NCI-H2107 treated with DMSO at 0.1 percent for 48 hours (cell line): ENCODE data around the gene MRPL41.
A peak's percentile ranks its signal among the peaks of the same experiment; 100 is the strongest.
"Not testable (repeated sequence)": the region's sequence is repeated elsewhere in the genome, so short reads cannot be mapped to it uniquely, and the experiment has no call there.

Experiments used
- DNase-seq: peaks from one replicate; lab custom pipeline; 2025; ENCODE audit not compliant: unreplicated experiment; lab: John Stamatoyannopoulos, UW

MRPL41 gene

DNA sequence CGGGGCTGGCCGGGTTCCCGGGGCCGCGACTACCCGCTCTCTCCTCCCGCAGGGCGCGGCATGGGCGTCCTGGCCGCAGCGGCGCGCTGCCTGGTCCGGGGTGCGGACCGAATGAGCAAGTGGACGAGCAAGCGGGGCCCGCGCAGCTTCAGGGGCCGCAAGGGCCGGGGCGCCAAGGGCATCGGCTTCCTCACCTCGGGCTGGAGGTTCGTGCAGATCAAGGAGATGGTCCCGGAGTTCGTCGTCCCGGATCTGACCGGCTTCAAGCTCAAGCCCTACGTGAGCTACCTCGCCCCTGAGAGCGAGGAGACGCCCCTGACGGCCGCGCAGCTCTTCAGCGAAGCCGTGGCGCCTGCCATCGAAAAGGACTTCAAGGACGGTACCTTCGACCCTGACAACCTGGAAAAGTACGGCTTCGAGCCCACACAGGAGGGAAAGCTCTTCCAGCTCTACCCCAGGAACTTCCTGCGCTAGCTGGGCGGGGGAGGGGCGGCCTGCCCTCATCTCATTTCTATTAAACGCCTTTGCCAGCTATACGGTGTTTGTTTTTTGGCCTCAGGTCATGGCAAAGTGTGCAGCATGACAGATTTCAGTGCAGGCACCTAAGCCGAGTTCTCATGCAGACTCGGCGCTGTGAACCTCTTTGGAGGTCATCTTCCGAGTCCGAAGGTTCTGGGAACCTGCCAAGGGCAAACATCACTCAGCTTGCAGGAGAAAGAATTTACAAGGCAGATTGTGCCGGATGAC lies 516 bp downstream of the MRPL41 start:
- no peak for DNase-seq

DNA sequence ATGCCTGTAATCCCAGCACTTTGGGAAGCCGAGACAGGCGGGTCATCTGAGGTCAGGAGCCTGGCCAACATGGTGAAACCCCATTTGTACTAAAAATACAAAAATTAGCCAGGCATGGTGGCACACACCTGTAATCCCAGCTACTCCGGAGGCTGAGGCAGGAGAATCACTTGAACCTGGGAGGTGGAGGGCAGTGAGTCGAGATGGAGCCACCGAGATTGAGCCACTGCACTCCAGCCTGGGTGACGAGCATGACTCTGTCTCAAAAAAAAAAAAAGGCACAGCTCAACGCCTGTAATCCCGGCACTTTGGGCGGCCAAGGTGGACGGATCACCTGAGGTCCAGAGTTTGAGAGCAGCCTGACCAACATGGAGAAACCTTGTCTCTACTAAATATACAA lies 2.0 kb downstream of the MRPL41 start:
- DNase-seq: not testable (repeated sequence)

DNA sequence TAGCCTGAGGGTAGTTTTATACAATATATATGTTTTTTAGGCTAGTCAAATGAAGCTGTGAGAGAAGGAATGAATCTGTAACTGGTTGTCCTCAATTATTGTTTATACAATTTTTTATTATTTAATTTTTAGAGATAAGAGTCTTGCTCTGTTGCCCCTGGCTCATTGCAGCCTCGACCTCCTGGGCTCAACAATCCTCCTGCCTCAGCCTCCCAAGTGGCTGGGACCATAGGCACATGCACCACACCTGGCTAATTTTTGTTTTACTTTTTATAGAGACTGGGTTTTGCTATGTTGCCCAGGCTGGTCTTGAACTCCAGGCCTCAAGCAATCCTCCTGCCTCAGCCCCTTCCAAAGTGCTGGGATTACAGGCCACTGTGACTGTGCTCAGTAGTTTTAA lies 2.7 kb downstream of the MRPL41 start:
- no peak for DNase-seq

DNA sequence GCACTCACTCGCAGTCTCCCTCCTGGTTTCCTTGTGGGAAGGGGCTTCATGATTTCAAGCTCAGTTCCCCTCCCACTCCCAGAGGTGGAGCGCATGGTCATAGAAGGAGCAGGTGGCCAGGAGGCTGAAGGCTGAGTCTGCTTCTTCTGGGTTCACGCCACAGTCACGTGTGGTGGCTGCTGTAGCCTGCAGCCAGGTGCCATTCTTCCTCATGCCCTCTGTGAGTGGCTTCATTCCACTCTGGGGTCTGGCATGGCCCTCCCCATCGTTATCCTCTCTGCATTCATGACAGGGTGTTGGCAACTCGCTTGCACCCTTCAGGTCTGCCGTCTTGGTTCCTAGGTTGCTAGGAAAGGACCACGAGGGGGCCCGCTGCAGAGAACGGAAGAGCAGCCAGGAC lies 3.5 kb downstream of the MRPL41 start:
- no peak for DNase-seq

DNA sequence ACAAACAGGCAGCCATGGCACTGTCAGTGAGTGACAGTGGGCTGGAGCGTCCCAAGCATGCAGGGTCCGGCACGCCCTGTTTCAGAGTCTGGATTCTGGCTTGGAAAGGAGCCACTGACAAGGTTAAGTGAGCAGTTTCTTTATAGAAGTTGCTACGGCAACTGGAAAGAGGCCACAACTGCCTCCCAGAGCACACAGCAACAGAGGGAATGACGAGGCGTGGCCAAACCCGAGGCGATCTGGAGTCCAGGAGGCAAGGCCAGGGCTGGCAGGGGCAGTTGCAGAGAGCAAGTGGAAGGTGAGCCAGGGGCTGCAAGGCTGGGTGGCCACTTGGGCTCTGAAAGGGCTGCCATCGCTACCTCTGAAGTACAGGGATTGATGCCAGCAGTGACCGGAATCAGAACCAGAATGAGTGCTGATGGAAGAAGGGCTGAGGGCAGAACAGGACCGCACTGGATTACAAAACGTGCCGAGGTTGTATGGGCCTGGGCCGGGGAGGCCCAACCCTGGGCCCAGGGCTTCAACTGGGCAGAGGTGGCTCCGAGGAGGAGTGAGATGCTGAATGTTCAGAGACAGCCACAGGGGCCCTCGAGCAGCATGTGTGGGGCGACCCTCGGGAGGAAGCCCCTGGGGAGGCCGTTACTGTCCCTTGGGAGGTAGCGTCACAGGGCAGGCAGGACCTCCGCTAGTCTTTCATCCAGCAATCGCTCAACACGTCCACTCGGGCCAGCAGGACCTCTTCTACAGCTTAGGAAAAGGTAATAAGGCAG lies 4.6 kb downstream of the MRPL41 start:
- DNase-seq: no peak

DNA sequence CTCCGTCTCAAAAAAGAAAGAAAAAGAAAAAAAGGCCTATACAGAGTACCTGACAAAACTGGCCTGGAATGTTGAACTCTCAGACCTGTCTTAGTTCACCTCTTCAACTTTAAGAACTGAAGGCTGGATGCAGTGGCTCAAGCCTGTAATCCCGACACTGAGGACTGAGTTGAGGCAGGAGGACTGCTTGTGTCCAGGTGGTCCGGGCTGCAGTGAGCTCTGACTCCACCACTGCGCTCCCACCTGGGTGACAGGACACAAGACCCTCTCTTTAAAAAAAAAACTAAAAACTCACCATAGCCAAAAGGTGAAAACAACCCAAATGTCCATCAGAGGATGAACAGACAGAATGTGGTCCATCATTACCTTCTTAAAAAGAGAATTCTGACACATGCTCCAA lies 6.4 kb downstream of the MRPL41 start:
- DNase-seq: no peak

DNA sequence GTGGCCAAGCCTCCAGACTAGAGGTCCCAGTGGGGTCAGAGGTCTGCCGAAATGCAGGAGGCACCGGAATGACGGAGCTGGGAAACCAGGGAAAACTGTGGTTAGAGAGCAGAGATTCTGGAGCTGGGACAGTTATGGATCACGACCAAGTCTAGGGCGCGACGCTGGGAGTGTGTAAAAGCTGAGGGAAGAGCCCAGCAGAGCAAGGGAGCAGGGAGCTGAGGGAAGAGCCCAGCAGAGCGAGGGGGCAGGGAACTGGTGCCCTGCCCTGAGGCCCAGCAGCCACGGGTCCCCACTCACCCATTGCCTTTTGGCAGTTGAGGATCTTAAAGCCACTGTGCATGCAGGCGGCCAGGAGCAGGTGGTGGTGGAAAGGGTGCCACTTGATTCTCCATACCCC lies 12.5 kb downstream of the MRPL41 start:
- no peak for DNase-seq

DNA sequence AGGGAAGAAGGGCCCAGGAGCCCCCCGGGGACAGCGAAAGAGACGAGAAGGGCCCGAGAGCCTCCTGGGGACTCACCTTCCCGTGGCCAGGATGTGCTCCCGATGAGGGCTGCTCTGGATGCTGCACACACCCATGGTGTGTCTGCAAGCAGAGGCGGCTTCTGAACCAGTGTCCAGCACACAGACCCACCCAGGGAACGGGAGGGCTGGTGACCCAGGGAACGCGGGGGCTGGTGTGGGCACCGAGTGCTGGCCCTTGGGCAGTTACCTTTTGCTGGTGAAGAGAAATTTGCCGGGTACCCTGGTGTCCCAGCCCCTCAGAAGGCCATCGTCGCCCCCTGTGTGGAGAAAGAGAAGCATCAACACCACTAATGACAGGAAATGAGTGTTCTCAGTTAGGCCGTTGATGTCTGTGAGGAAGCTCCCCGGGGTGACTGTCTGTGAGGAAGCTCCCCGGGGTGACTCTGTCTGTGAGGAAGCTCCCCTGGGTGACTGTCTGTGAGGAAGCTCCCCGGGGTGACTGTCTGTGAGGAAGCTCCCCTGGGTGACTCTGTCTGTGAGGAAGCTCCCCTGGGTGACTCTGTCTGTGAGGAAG lies 13.2 kb downstream of the MRPL41 start:
- no peak for DNase-seq

DNA sequence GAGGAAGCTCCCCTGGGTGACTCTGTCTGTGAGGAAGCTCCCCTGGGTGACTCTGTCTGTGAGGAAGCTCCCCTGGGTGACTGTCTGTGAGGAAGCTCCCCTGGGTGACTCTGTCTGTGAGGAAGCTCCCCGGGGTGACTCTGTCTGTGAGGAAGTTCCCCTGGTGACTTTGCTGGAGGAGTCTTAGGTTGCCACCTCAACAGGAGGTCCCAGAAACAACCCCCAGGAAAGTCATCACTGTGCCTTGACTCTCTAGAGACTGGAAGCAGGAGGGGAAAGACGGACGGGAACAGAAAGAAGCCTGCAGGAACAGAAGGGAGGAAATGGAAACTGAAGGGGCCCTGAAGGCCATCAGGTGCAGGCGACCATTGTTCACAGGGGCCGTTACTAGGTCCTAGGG lies 16.8 kb downstream of the MRPL41 start:
- not testable (repeated sequence) for DNase-seq

DNA sequence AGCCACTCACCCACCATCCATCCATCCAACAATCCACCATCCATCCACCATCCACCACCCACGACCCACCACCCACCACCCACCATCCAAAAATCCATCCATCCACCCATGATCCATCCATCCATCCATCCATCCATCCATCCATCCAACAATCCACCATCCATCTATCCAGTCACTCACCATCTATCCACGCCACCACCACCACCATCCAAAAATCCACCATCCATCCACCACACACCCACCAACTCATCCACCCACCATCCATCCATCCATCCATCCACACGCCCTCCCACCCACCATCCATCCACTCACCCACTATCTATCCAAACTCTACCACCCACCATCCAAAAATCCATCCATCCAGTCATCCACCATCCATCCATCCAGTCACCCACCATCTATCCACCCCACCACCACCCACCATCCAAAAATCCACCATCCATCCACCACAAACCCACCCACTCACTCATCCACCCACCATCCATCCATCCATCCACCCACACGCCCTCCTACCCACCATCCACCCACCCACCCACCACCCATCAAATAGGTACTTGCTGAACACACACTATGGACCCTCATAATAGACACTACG lies 18.0 kb downstream of the MRPL41 start:
- no peak for DNase-seq

DNA sequence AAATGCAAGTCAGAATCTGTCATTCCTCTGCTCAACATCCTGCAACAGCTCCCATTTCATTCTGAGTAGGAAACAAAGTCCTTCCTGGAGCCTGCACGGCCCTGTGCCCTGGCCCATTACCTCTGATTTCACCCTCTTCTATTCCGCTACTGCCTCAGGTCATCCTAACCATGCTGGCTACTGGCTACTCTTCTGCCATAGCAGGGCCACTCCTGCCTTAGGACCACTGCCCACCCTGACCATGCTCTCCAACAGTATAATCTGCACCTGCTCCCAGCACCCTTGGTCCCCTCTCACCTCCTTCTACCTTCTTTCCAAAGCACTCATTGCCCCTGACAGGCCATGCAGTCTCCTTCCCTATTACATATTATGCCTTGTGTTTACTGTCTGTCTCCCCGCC lies 18.9 kb downstream of the MRPL41 start:
- no peak for DNase-seq

DNA sequence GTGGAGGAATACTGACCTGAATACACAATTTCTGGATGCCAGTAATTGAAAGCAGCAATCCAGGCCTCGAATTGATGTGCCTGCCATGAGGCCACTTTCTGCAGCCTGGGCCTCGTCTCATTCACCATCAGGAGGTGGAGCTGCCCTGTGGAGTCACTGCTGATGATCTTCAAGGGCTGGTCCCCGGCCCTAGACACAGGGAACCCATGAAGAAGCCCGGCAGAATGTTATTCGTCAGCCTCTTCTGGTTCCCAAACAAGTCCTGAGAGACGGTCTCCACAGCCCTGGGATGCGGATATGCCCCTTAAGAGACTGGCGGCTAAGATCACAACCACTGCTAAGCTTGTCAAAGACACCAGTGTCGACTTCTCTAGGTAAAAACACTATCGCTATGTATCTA lies 22.5 kb downstream of the MRPL41 start:
- DNase-seq: no peak

DNA sequence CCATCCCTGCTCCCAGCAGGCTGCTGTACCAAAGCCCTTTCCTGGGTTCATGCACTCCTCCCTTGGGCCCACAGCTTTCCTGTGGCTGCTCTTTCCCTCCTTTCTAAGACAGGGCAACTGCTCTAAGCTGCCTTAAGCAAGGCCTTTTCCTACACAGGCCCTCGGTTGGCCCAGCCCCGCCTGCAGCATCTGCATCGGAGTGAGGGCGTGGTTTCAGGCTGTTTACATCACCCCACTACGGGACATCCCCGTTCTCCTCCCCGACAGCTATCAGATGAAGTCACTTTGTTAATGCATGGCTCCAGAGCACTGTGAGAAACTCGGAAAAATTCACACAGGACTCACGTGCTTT lies 23.7 kb downstream of the MRPL41 start:
- DNase-seq: no peak

DNA sequence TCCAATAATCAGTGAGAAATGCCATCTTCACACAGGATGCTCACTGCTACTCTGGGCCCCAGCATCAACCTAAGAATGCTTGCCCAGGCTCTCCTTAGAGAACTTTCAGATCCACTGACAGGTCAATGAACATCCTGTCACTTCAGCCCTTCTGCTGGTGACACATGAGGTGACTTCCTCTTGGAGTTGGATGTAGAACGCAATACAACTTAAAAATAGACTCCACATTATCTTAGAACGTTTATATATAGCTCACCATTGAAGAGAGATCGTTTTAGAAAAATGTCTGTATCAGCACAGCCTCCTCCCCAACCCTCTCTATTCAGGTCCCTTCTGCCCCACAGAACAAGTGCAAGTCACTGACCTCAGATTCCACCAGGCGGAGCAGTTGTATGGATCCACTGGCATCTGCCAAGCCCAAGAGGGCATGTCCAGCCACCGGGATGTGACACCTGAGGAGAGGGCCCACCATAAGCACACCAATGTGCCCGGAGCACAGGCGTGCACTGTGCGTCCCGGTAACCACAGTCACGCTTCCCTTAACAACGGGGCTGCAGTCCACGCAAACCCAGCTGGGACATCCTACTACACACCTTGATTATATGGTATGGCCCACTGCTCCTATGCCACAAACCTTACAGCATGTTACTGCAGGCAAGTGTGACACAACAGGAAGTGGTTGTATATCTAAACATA lies 24.2 kb downstream of the MRPL41 start:
- no peak for DNase-seq

DNA sequence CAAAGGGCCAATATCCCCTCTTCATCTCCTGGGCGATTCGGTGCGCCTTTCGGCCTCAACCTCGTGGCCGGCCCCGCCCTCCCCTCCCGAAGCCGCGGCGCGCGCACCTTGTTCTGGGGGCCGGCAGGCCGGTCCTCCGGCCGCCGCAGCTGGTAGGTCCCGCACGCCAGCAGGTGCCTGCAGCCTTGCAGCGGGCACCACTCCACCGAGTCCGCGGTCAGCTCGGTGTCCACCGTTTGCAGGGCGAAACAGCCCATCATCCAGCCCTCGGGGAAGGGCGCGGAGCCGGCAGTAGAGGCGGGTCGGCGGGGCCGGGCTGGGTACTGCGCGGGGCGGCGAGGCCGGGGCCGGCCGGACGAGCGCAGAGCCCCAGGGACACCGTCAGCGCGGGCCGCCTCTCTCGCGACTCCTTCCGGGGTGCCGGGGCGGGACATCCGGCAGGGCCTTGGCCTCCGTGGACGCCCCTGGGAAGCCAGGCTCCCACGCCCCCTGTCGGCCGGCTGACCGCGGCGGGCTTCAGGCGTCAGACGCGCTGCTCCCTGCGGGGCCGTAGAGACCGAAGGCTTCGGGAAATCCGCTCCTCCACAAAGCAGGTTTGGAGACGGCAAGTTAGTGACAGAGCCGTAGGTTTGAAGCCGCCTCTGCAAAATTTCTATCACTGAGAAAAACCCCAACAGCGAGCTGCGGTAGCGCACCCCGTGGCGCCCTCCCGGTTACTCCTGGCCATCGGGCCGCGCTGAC lies 27.0 kb downstream of the MRPL41 start, which contains the start of gene DPH7:
Gene DPH7, minus strand, starts transcription at position 408 of the 741 bp plus-strand sequence. Its CDS starts 148 bp downstream, at position 260.
- DNase-seq: peak; percentile 79

DNA sequence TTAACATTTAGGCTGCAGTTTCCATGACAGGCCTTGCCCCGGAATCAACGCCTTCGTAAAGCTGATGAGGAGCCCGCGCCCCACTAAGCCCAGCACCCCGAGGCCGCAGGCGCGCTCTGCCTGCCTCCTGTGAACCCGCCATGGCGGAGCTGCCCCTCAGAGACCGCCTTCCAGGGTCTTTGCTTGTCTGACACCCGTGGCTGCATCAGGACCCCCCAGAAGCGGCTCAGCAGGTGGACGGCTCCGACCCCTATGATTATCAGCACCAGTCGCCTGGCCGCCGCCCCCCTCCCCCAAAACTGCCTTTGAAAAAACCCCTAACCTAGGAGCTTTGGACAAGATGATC lies 27.6 kb downstream of the MRPL41 start:
- DNase-seq: no peak

DNA sequence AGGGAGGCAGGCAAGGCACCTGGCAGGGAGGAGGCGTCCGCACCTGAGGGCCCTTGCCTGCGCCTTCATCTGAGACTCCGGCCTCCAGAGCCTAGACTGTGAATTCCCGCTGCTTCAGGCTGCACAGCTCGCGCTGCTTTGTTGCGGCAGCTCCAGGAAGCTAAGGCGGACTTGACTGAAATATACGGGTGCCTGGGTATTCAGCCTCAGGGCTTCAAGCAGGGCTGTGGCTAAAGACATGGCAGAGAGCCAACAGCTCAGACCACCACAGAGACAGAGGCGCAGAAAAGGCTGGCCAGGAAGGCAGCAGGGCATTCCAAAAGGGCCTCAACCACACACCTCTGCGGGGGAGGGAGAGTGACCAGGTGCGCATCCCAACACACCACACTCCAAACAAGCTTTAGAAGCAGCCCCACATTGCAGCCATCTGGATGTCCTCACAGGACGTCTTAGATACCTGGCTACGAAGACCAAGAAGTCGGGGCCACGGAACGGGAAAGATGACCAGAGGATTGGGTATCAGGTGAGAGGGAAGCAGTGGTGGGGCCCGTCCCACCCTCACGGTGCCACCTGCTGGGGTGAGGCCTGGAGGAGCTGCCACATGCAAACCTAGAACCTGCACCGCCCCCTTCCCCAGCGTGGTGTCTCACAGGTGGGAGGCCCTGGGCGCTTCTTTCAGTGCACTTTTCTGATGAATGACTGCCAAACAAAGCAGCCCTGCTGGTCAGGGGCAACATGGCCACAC lies 28.7 kb downstream of the MRPL41 start:
- DNase-seq: no peak

DNA sequence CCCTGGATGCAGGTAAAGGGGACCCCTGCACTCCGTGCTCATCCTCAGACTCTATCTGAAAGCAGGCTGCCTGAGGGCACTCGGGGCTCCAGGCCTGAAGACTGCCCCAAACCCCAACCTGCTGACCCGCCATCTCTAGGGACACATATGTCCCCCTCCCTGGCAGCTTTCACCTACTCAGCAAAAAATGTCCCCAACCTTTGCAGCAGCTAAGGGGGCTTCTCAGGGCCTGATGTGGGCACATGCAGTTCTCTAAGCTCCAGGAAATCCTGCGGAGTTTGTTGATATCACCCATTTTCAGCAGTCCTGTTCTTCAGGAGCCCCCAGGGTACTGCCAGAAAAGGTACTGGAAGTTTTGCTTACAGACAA lies 29.3 kb downstream of the MRPL41 start:
- no peak for DNase-seq

DNA sequence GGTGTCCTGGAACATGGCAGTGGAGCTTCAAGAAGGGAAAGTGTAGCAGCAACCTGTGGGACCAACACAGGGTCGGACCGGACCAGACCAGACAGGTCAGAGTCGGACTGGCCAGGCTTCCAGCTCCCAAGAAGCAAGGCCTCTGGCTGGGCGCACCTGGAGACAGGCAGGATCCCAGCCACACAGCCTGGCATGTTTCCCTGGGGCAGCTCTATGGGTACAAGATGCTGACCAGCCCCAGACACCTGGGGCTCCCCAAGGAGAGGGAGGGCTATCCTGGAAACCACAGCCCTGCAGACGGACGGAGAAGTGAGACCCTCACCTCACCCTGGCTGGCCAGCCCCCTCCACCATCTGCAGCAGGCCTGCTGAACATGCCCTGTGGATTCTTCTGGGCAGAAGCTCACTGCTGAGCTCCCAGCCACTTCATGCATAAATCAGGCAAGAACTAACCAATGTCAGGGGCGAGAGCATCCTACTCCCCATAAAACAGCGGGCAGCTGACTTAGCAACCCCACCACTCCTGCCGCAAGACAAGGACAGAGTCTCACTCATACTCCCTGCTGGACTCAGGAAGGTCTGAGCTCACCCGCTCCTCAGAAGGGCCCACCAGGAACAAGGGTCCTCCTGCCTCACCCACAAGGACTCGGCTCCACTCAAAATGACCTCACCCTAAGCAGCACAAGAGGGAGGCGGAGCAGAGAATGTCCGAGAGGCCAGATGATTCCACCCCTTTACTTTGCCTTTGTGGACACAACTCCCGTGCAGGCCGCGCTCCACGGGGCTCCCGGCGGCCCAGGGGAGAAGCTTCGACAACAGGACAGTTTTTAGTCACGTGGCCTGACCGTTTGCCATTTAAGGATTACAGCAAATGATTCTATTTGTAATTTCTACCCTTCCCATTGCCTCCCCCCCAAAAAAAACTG lies 29.9 kb downstream of the MRPL41 start:
- no peak for DNase-seq
